HAP-1 (cell line): ENCODE measurements around the gene EFCAB6.

Source experiments
- DNase-seq, 2 experiments: peaks; one replicate each; pipeline ENCODE4 v3.0.0-alpha.2; 2016 to 2020; ENCODE audit warnings: low spot score in 2 of 2
- H3K27me3 ChIP-seq: fragments of 250-450 bp; sonication (Bioruptor Pico); 2 replicates; pipeline ENCODE4 v1.5.1; 2020; ENCODE audit warnings: low read depth, mild to moderate bottlenecking, moderate library complexity
- H3K36me3 ChIP-seq: fragments of 250-450 bp; sonication (Bioruptor Pico); replicated peaks from 2 replicates; pipeline ENCODE4 v1.5.1; 2020; ENCODE audit warnings: mild to moderate bottlenecking
- H3K4me1 ChIP-seq: fragments of 250-450 bp; sonication (Bioruptor Pico); 2 replicates; pipeline ENCODE4 v1.5.1; 2020; ENCODE audit warnings: mild to moderate bottlenecking
- H3K4me3 ChIP-seq: fragments of 250-450 bp; sonication (Bioruptor Pico); 2 replicates; pipeline ENCODE4 v1.5.1; 2020; ENCODE audit warnings: mild to moderate bottlenecking, moderate library complexity
- H3K9me3 ChIP-seq: fragments of 250-450 bp; sonication (Bioruptor Pico); 2 replicates; pipeline ENCODE4 v1.5.1; 2020; ENCODE audit warnings: mild to moderate bottlenecking, moderate library complexity
- in situ Hi-C: fragments of 300-500 bp; cut with MboI; formaldehyde crosslinking; loops from 3 replicates; pipeline ENCODE4 v1.14.3; 2020; ENCODE audit warnings: low sequenced_read_pairs, inconsistent platforms, mixed read lengths

EFCAB6 gene

GRCh38 chr22:43829904-43830851, 18.1 kb upstream of the EFCAB6 start:
- no peak overlapping the region for H3K4me3 ChIP-seq
- DNase-seq = no peak
- in situ Hi-C loops = no loop called here
- H3K27me3 ChIP-seq = peaks cover 5% of the 10 kb centered on the region; the same call in 1 of the 2 replicates
- H3K36me3 ChIP-seq = no peaks in the 10 kb centered on the region
- no peaks in the 10 kb centered on the region for H3K9me3 ChIP-seq
- H3K4me1 ChIP-seq = no peaks in the 10 kb centered on the region

GRCh38 chr22:43828998-43829782, 17.1 kb upstream of the EFCAB6 start:
- H3K4me1 ChIP-seq = no peaks in the 10 kb centered on the region

GRCh38 chr22:43828725-43828997, 16.6 kb upstream of the EFCAB6 start:
- in situ Hi-C loops = no loop called here
- Histone ChIP-seq H3K36me3 (no peaks in the 10 kb centered on the region), H3K4me3 (no peak overlapping the region), H3K9me3 (no peaks in the 10 kb centered on the region), H3K27me3 (peaks cover 17% of the 10 kb centered on the region), H3K4me1 (no peaks in the 10 kb centered on the region)
- no peak for DNase-seq

More at GRCh38 chr22:43828998-43829782, 17.1 kb upstream of the EFCAB6 start:
- Histone ChIP-seq H3K9me3 (no peaks in the 10 kb centered on the region), H3K36me3 (no peaks in the 10 kb centered on the region), H3K4me3 (no peak overlapping the region), H3K27me3 (peaks cover 14% of the 10 kb centered on the region)
- no peak for DNase-seq
- in situ Hi-C loops = no loop called here

- in situ Hi-C loops = no loop called here
- Histone ChIP-seq H3K27me3 (peaks cover 19% of the 10 kb centered on the region), H3K4me1 (no peaks in the 10 kb centered on the region), H3K9me3 (no peaks in the 10 kb centered on the region), H3K36me3 (no peaks in the 10 kb centered on the region), H3K4me3 (no peak overlapping the region)
- DNase-seq = no peak
Measured at GRCh38 chr22:43827926-43828724, 16.0 kb upstream of the EFCAB6 start.

GRCh38 chr22:43827003-43827735, 15.1 kb upstream of the EFCAB6 start:
- H3K36me3 ChIP-seq = no peaks in the 10 kb centered on the region
- no peaks in the 10 kb centered on the region for H3K4me1 ChIP-seq
- H3K4me3 ChIP-seq = no peak overlapping the region
- H3K27me3 ChIP-seq = peaks cover 19% of the 10 kb centered on the region
- H3K9me3 ChIP-seq = no peaks in the 10 kb centered on the region
- DNase-seq = no peak
- in situ Hi-C loops = no loop called here

- no peaks in the 10 kb centered on the region for H3K36me3 ChIP-seq
- in situ Hi-C loops = no loop called here
- no peaks in the 10 kb centered on the region for H3K4me1 ChIP-seq
- no peaks in the 10 kb centered on the region for H3K9me3 ChIP-seq
- no peak for DNase-seq
- H3K27me3 ChIP-seq = peaks cover 16% of the 10 kb centered on the region
- no peak overlapping the region for H3K4me3 ChIP-seq
Measured at GRCh38 chr22:43826142-43827002, 14.3 kb upstream of the EFCAB6 start.

GRCh38 chr22:43825651-43826050, 13.5 kb upstream of the EFCAB6 start:
- H3K27me3 ChIP-seq = peaks cover 16% of the 10 kb centered on the region
- no peak overlapping the region for H3K4me3 ChIP-seq
- no peaks in the 10 kb centered on the region for H3K4me1 ChIP-seq
- in situ Hi-C loops = no loop called here
- no peaks in the 10 kb centered on the region for H3K9me3 ChIP-seq
- no peak for DNase-seq
- H3K36me3 ChIP-seq = no peaks in the 10 kb centered on the region

GRCh38 chr22:43824724-43825420, 12.8 kb upstream of the EFCAB6 start:
- no peaks in the 10 kb centered on the region for H3K4me1 ChIP-seq
- no peaks in the 10 kb centered on the region for H3K36me3 ChIP-seq
- H3K9me3 ChIP-seq = no peaks in the 10 kb centered on the region
- no peak for DNase-seq
- no peak overlapping the region for H3K4me3 ChIP-seq
- H3K27me3 ChIP-seq = peaks cover 16% of the 10 kb centered on the region
- in situ Hi-C loops = no loop called here

GRCh38 chr22:43823911-43824665, 12.0 kb upstream of the EFCAB6 start:
- no peaks in the 10 kb centered on the region for H3K36me3 ChIP-seq
- no peak overlapping the region for H3K4me3 ChIP-seq
- no peaks in the 10 kb centered on the region for H3K4me1 ChIP-seq
- in situ Hi-C loops = no loop called here
- H3K27me3 ChIP-seq = peaks cover 16% of the 10 kb centered on the region
- H3K9me3 ChIP-seq = no peaks in the 10 kb centered on the region
- no peak for DNase-seq

- Histone ChIP-seq H3K4me3 (no peak overlapping the region), H3K27me3 (peaks cover 16% of the 10 kb centered on the region), H3K9me3 (no peaks in the 10 kb centered on the region), H3K36me3 (no peaks in the 10 kb centered on the region), H3K4me1 (no peaks in the 10 kb centered on the region)
- in situ Hi-C loops = no loop called here
- DNase-seq = no peak
Measured at GRCh38 chr22:43823353-43823908, 11.3 kb upstream of the EFCAB6 start.

GRCh38 chr22:43821606-43822425, 9.7 kb upstream of the EFCAB6 start:
- in situ Hi-C loops = no loop called here
- Histone ChIP-seq H3K36me3 (no peaks in the 10 kb centered on the region), H3K27me3 (peaks cover 16% of the 10 kb centered on the region)

More at GRCh38 chr22:43821606-43822425, 9.7 kb upstream of the EFCAB6 start:
- no peaks in the 10 kb centered on the region for H3K4me1 ChIP-seq
- DNase-seq = no peak
- H3K4me3 ChIP-seq = no peak overlapping the region
- no peaks in the 10 kb centered on the region for H3K9me3 ChIP-seq
